Neuronal stem cell (in vitro differentiated cells): ENCODE data around the gene CD300C.

Source experiments
- DNase-seq: peaks from one replicate; pipeline ENCODE4 v3.0.0-alpha.2; 2013; ENCODE audit warnings: low spot score
- H2AFZ ChIP-seq: one replicate; pipeline ENCODE4 v1.6.1; 2013; ENCODE audit warnings: mild to moderate bottlenecking, low read length, inconsistent platforms
- H2AK5ac ChIP-seq: 2 replicates; pipeline ENCODE4 v1.6.1; 2013; ENCODE audit warnings: low read depth, mild to moderate bottlenecking, inconsistent platforms, low read length, moderate library complexity, mixed read lengths
- H2BK120ac ChIP-seq: 2 replicates; pipeline ENCODE4 v1.6.1; 2013; ENCODE audit warnings: low read depth, mild to moderate bottlenecking, inconsistent platforms, low read length, moderate library complexity, mixed read lengths
- H2BK12ac ChIP-seq: one replicate; pipeline ENCODE4 v1.6.1; 2013; ENCODE audit warnings: low read length, inconsistent platforms
- H2BK15ac ChIP-seq: 2 replicates; pipeline ENCODE4 v1.6.1; 2013; ENCODE audit warnings: mild to moderate bottlenecking, low read length, inconsistent platforms, mixed read lengths
- H2BK5ac ChIP-seq: one replicate; pipeline ENCODE4 v1.6.1; 2013; ENCODE audit warnings: inconsistent platforms, mild to moderate bottlenecking, low read length, moderate library complexity
- H3K14ac ChIP-seq: one replicate; pipeline ENCODE4 v1.6.1; 2013; ENCODE audit warnings: low read length, inconsistent platforms
- H3K18ac ChIP-seq: 2 replicates; pipeline ENCODE4 v1.6.1; 2013; ENCODE audit warnings: low read length, inconsistent platforms
- H3K23ac ChIP-seq: 2 replicates; pipeline ENCODE4 v1.6.1; 2013; ENCODE audit warnings: low read depth, mild to moderate bottlenecking, mixed read lengths, low read length, inconsistent platforms; ENCODE audit not compliant: poor library complexity
- H3K27ac ChIP-seq: replicated peaks from 3 replicates; pipeline ENCODE4 v1.5.1; 2013; ENCODE audit warnings: low read length, inconsistent platforms
- H3K27me3 ChIP-seq, 3 experiments: 2 replicates each; pipeline ENCODE4 v1.6.1; 2013; ENCODE audit warnings: low read length in 3 of 3, mild to moderate bottlenecking in 2 of 3, inconsistent platforms in 1 of 3, low read depth in 1 of 3, mixed read lengths in 1 of 3, moderate library complexity in 1 of 3; ENCODE audit not compliant: control insufficient read depth in 3 of 3, insufficient read depth in 3 of 3
- H3K36me3 ChIP-seq, 2 donors: replicated peaks in 1 of 2; 2 replicates each; pipeline ENCODE4 v1.6.1; 2013; ENCODE audit warnings: low read length in 2 of 2; ENCODE audit not compliant: control insufficient read depth in 2 of 2, insufficient read depth in 2 of 2
- H3K4ac ChIP-seq: 2 replicates; pipeline ENCODE4 v1.6.1; 2013; ENCODE audit warnings: inconsistent platforms, mild to moderate bottlenecking, low read length, moderate library complexity
- H3K4me1 ChIP-seq, 2 donors: 1 replicate in 1 of 2; 2 replicates in 1 of 2; pipeline ENCODE4 v1.6.1; 2013; ENCODE audit warnings: low read length in 2 of 2, low read depth in 1 of 2; ENCODE audit not compliant: control insufficient read depth in 2 of 2, insufficient read depth in 1 of 2
- H3K4me2 ChIP-seq: one replicate; pipeline ENCODE4 v1.6.1; 2013; ENCODE audit warnings: mild to moderate bottlenecking, low read length, inconsistent platforms; ENCODE audit not compliant: insufficient read depth, poor library complexity, severe bottlenecking
- H3K4me3 ChIP-seq, 2 donors: 2 replicates each; pipeline ENCODE4 v1.5.1; 2013; ENCODE audit warnings: low read length in 2 of 2, mild to moderate bottlenecking in 2 of 2, inconsistent platforms in 1 of 2, moderate library complexity in 1 of 2
- H3K79me1 ChIP-seq: one replicate; pipeline ENCODE4 v1.6.1; 2013; ENCODE audit warnings: low read depth, mild to moderate bottlenecking, inconsistent platforms, low read length, moderate library complexity
- H3K9ac ChIP-seq: one replicate; pipeline ENCODE4 v1.6.1; 2013; ENCODE audit warnings: mild to moderate bottlenecking, low read depth, low read length, inconsistent platforms; ENCODE audit not compliant: poor library complexity
- H3K9me3 ChIP-seq, 2 donors: replicated peaks in 1 of 2; 2 replicates each; pipeline versions ENCODE3 to v1.6.1; 2013; ENCODE audit warnings: low read length in 2 of 2, mild to moderate bottlenecking in 2 of 2, inconsistent platforms in 1 of 2, low read depth in 1 of 2, mixed read lengths in 1 of 2, moderate library complexity in 1 of 2; ENCODE audit not compliant: control insufficient read depth in 2 of 2, insufficient read depth in 1 of 2
- H4K8ac ChIP-seq: one replicate; pipeline ENCODE4 v1.6.1; 2013; ENCODE audit warnings: low read depth, mild to moderate bottlenecking, inconsistent platforms, low read length, moderate library complexity
- H4K91ac ChIP-seq: one replicate; pipeline ENCODE4 v1.6.1; 2013; ENCODE audit warnings: low read length, low read depth, mild to moderate bottlenecking, inconsistent platforms; ENCODE audit not compliant: poor library complexity
- WGBS, 2 donors: extraction: QIAGEN DNeasy Blood & Tissue Kit; methylation state at CpG; one replicate each; pipeline ENCODE4 v1.1.7; 2013; ENCODE audit warnings: missing lambda C conversion rate in 2 of 2, mixed read lengths in 1 of 2; ENCODE audit not compliant: insufficient read length in 2 of 2, insufficient replicate concordance in 1 of 2; ENCODE audit errors: extremely low coverage in 2 of 2; 5-methylcytosine and 5-hydroxymethylcytosine counted together

CD300C gene

GRCh38 chr17:74585711-74586110 is 39.8 kb upstream of the CD300C start:
- no peak overlapping the region for H3K4me3 ChIP-seq
- H3K4ac ChIP-seq, result no peak overlapping the region
- no peak overlapping the region for H3K18ac ChIP-seq
- no peak overlapping the region for H4K91ac ChIP-seq
- H3K14ac ChIP-seq, result no peak overlapping the region
- H2BK120ac ChIP-seq, result no peak overlapping the region
- no peaks in the 10 kb centered on the region for H3K79me1 ChIP-seq
- H2AK5ac ChIP-seq, result no peak overlapping the region
- H3K4me1 ChIP-seq, result peaks cover 0 to 6% of the 10 kb centered on the region in 2 donors
- H3K27ac ChIP-seq, result no peak overlapping the region
- no CpG with 5 or more reads among the region's 5 CpGs for WGBS, 2 donors
- H3K36me3 ChIP-seq, result no peaks in the 10 kb centered on the region
- H2AFZ ChIP-seq, result no peak overlapping the region
- no peak overlapping the region for H3K4me2 ChIP-seq
- H3K27me3 ChIP-seq, result peaks cover 0 to 8% (median 0%) of the 10 kb centered on the region in 3 experiments
- H3K23ac ChIP-seq, result no peak overlapping the region
- DNase-seq, result no peak
- no peak overlapping the region for H2BK12ac ChIP-seq
- no peak overlapping the region for H3K9ac ChIP-seq
- H2BK15ac ChIP-seq, result no peak overlapping the region
- no peak overlapping the region for H4K8ac ChIP-seq
- peaks cover 0 to 4% of the 10 kb centered on the region in 2 donors for H3K9me3 ChIP-seq
- no peak overlapping the region for H2BK5ac ChIP-seq

GRCh38 chr17:74584292-74585060 is 38.6 kb upstream of the CD300C start:
- H2BK12ac ChIP-seq, result no peak overlapping the region
- no peak overlapping the region for H3K4me2 ChIP-seq
- no peak overlapping the region for H2AK5ac ChIP-seq
- no peak overlapping the region for H3K18ac ChIP-seq
- no peak overlapping the region for H3K23ac ChIP-seq
- H3K9me3 ChIP-seq, result peaks cover 0 to 4% of the 10 kb centered on the region in 2 donors
- DNase-seq, result no peak
- no peak overlapping the region for H2BK15ac ChIP-seq
- no peak overlapping the region for H4K91ac ChIP-seq
- H2BK5ac ChIP-seq, result no peak overlapping the region
- no peak overlapping the region for H2BK120ac ChIP-seq
- peaks cover 0 to 6% of the 10 kb centered on the region in 2 donors for H3K4me1 ChIP-seq
- H3K4me3 ChIP-seq, result no peak overlapping the region
- no peak overlapping the region for H3K9ac ChIP-seq
- H3K4ac ChIP-seq, result no peak overlapping the region
- no peak overlapping the region for H3K14ac ChIP-seq
- H3K27ac ChIP-seq, result no peak overlapping the region
- H3K27me3 ChIP-seq, result peaks cover 0 to 8% (median 0%) of the 10 kb centered on the region in 3 experiments
- no peak overlapping the region for H4K8ac ChIP-seq
- no CpG with 5 or more reads among the region's 14 CpGs for WGBS, 2 donors
- H3K36me3 ChIP-seq, result no peaks in the 10 kb centered on the region
- no peak overlapping the region for H2AFZ ChIP-seq
- H3K79me1 ChIP-seq, result no peaks in the 10 kb centered on the region

- H3K4me3 ChIP-seq, result no peak overlapping the region
- H3K4me1 ChIP-seq, result peaks cover 0 to 6% of the 10 kb centered on the region in 2 donors
Observed at GRCh38 chr17:74582633-74583032, 36.7 kb upstream of the CD300C start.

DNA sequence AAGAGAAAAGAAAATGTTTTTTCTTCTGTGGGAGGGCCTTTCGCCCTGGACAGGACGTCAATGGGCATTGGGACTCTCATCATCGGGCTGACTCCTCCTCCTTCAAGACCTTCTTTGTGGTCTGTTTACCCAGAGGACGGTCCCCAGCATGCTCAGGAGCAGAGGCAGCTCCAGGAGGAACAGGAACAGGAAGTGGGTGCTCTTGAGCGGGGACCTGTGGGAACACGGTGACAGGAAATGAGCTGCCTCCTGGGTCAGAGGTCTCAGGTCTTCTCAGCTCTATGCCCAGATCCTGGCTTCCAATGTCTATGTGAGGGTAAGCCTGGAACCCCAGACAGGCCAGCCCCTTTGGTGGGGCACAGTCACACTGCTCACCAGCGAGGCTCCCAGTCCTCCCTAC is 34.0 kb upstream of the CD300C start:
- no peak overlapping the region for H2AK5ac ChIP-seq
- H2AFZ ChIP-seq, result no peak overlapping the region
- H2BK15ac ChIP-seq, result no peak overlapping the region
- no peak overlapping the region for H4K91ac ChIP-seq
- H3K4me1 ChIP-seq, result peaks cover 0 to 4% of the 10 kb centered on the region in 2 donors
- H4K8ac ChIP-seq, result no peak overlapping the region
- H2BK12ac ChIP-seq, result no peak overlapping the region
- H3K9ac ChIP-seq, result no peak overlapping the region
- peaks cover 0 to 4% of the 10 kb centered on the region in 2 donors for H3K9me3 ChIP-seq
- WGBS, 2 donors, result no CpG with 5 or more reads among the region's 7 CpGs
- H3K79me1 ChIP-seq, result no peaks in the 10 kb centered on the region
- H3K27me3 ChIP-seq, result no peaks in the 10 kb centered on the region
- no peak overlapping the region for H3K4me3 ChIP-seq
- no peak overlapping the region for H2BK120ac ChIP-seq
- H3K4ac ChIP-seq, result no peak overlapping the region
- H3K4me2 ChIP-seq, result no peak overlapping the region
- H3K14ac ChIP-seq, result no peak overlapping the region
- no peak overlapping the region for H3K23ac ChIP-seq
- H3K36me3 ChIP-seq, result no peaks in the 10 kb centered on the region
- H3K18ac ChIP-seq, result no peak overlapping the region
- H3K27ac ChIP-seq, result no peak overlapping the region
- DNase-seq, result no peak
- H2BK5ac ChIP-seq, result no peak overlapping the region

More at GRCh38 chr17:74582633-74583032, 36.7 kb upstream of the CD300C start:
- Histone ChIP-seq H3K27me3 (no peaks in the 10 kb centered on the region), H3K27ac (no peak overlapping the region), H3K9ac (no peak overlapping the region), H4K8ac (no peak overlapping the region), H3K9me3 (peaks cover 0 to 4% of the 10 kb centered on the region in 2 donors), H2AFZ (no peak overlapping the region), H3K79me1 (no peaks in the 10 kb centered on the region), H3K36me3 (no peaks in the 10 kb centered on the region), H2BK120ac (no peak overlapping the region), H2BK12ac (no peak overlapping the region), H2BK5ac (no peak overlapping the region), H3K4ac (no peak overlapping the region), H3K23ac (no peak overlapping the region), H2AK5ac (no peak overlapping the region), H3K18ac (no peak overlapping the region), H4K91ac (no peak overlapping the region), H3K4me2 (no peak overlapping the region), H3K14ac (no peak overlapping the region), H2BK15ac (no peak overlapping the region)
- WGBS, 2 donors, result no CpG with 5 or more reads among the region's 10 CpGs
- no peak for DNase-seq
